Stimulated activated naive CD8-positive, alpha-beta T cell treated with anti-CD3 and anti-CD28 coated beads, Interleukin-15, amount 100 ng/mL, for 72 hours (primary cell): ENCODE measurements around the gene SLC35D3.
A peak's percentile ranks its signal among the peaks of the same experiment; 100 is the strongest.
"Not testable (repeated sequence)": the region's sequence is repeated elsewhere in the genome, so short reads cannot be mapped to it uniquely, and the experiment has no call there.

ENCODE experiments used
- ATAC-seq: fragments of 150-1000 bp; cut with Tn5 transposase; 2 replicates; pipeline ENCODE4 v1.10.0; 2021; ENCODE audit warnings: mild to moderate bottlenecking, moderate library complexity
- DNase-seq, 2 donors: peaks; one replicate each; pipeline ENCODE4 v3.0.0; 2021 to 2022
- H3K27ac Mint-ChIP-seq, 2 donors: one replicate each; pipeline ENCODE4 v1.8.0; 2022; ENCODE audit warnings: mild to moderate bottlenecking in 2 of 2, mixed read lengths in 2 of 2, moderate library complexity in 2 of 2
- H3K27me3 Mint-ChIP-seq: one replicate; pipeline ENCODE4 v1.8.0; 2022; ENCODE audit warnings: mixed read lengths
- H3K4me1 Mint-ChIP-seq: one replicate; pipeline ENCODE4 v1.8.0; 2022; ENCODE audit warnings: mild to moderate bottlenecking, mixed read lengths
- H3K4me3 Mint-ChIP-seq, 2 donors: one replicate each; pipeline ENCODE4 v1.8.0; 2022; ENCODE audit warnings: mild to moderate bottlenecking in 2 of 2, mixed read lengths in 2 of 2, moderate library complexity in 1 of 2
- H3K9me3 Mint-ChIP-seq, 2 donors: one replicate each; pipeline ENCODE4 v1.8.0; 2022; ENCODE audit warnings: mixed read lengths in 2 of 2

The SLC35D3 gene

GRCh38 chr6:136969433-136969832 is 47.3 kb downstream of the SLC35D3 start:
- peak overlapping the region in 1 of 2 donors; percentile 29 for H3K27ac Mint-ChIP-seq
- DNase-seq (no peak), ATAC-seq (no peak)
- no peaks in the 10 kb centered on the region for H3K4me1 Mint-ChIP-seq
- no peaks in the 10 kb centered on the region for H3K9me3 Mint-ChIP-seq
- peaks cover 54% of the 10 kb centered on the region for H3K27me3 Mint-ChIP-seq
- no peak overlapping the region for H3K4me3 Mint-ChIP-seq

DNA sequence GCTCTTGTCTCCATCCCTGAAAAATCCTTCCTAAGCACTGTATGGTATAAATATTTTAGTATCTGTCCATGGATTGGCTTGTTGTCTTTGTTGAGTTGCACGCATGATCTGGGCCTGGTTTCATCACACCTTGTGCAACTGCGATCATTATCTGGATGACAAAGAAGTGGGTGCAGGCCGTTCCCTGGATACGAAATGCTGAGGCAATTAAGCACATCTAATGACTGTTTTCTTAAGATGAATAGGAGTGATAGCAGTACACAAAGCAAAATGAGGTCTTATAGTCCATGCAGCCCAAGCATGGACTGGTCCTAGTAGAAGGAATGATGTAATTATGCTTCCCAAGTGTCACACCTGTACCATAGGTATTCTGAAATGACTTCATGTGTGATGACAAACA is 47.8 kb downstream of the SLC35D3 start:
- H3K9me3 Mint-ChIP-seq, result no peaks in the 10 kb centered on the region
- no peak for DNase-seq
- H3K4me3 Mint-ChIP-seq, result no peak overlapping the region
- no peak for ATAC-seq
- no peaks in the 10 kb centered on the region for H3K4me1 Mint-ChIP-seq
- no peak overlapping the region for H3K27ac Mint-ChIP-seq
- peaks cover 50% of the 10 kb centered on the region for H3K27me3 Mint-ChIP-seq

DNA sequence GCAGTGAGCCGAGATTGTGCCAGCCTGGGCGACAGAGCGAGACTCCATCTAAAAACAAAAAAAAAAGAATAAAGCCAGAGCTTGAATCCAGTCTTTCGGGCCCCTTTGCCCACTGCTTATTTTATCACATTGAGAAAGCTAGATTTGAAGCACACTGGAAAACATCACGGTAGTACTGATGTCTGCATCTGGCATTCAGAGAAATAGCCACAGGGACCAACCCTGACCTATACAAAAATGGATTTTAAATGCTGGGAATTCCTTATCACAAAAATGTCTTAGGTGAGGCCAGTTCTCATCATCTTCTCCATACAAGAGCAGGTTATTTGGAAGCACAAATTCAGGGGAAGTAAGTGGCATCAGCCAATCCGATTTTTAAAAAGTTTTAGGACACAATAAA is 49.5 kb downstream of the SLC35D3 start:
- no peak for DNase-seq
- Mint-ChIP-seq H3K4me1 (no peaks in the 10 kb centered on the region), H3K9me3 (no peaks in the 10 kb centered on the region), H3K27me3 (peaks cover 40% of the 10 kb centered on the region), H3K4me3 (no peak overlapping the region), H3K27ac (no peak overlapping the region)
- no peak for ATAC-seq

- not testable (repeated sequence) for ATAC-seq, H3K4me3 Mint-ChIP-seq, DNase-seq, H3K4me1 Mint-ChIP-seq, H3K9me3 Mint-ChIP-seq, H3K27ac Mint-ChIP-seq
- peaks cover 19% of the 10 kb centered on the region for H3K27me3 Mint-ChIP-seq
Measured at GRCh38 chr6:136973781-136974180, 51.7 kb downstream of the SLC35D3 start.
